GM21367 (cell line): ENCODE results near the gene IL13.
"Not testable (repeated sequence)": the region's sequence is repeated elsewhere in the genome, so short reads cannot be mapped to it uniquely, and the experiment has no call there.

ENCODE experiments used
- ATAC-seq: cut with Tn5 transposase; IDR thresholded peaks from one replicate; pipeline ENCODE4 v1.9.1; 2021; ENCODE audit not compliant: unreplicated experiment

IL13 gene

GRCh38 chr5:132657676-132658380 lies at the start of gene IL13:
Gene IL13, plus strand, starts transcription at chr5:132658173. Its CDS starts 14 bp downstream, at chr5:132658187.
- no peak for ATAC-seq

DNA sequence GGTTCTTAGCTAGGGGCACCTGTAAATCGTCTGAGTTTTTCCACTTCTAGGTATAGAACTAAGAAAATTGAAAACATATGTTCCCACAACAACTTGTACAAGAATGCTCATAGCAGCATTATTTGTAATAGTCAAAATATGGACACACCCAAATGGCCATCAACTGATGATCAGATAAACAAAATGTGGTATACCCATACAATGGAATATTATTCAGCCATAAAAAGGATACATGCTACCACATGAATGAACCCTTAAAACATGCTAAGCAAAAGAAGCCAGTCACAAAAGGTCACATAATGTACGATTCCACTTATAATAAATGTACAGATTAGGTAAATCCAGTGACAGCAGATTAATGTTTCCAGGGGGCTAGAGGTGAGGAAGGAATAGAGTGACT lies 46.0 kb upstream of the IL13 start:
- ATAC-seq: no peak

DNA sequence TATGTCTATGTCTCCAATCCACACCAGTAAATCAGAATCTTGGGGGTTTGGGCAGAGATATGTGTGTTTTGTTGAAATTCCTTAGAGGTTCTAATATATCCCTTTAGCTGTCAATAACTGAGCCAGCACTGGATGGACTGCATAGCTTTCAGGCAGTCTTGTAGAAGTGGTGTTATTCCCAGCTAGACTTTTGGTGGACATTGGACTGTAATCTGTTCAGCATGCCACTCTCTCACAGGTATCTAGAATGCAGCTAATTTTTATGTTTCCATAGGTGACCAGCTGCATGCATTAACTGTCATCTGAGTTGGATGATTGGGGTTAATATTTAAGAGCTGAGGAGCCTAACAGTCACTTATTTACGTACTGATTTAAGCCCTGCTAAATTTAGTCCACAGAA lies 45.1 kb upstream of the IL13 start:
- ATAC-seq: no peak

DNA sequence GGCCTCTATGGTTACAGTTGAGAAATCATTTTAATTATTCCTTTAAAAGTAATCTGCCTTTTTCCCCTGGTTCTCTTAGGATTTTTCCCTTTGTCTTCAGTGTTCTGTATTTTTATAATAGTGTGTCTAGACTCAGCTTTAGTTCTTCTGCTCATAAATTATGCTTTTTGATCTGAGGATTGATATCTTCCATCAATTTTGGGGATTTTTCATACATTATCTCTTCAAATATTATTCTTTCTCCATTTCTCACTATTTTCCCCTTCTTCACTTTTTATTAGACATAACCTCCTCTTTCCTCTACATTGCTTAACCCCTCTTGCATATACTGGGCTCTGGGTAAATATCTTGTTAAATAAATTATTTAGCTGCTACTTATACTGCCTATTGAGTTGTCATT lies 36.3 kb upstream of the IL13 start:
- no peak for ATAC-seq

DNA sequence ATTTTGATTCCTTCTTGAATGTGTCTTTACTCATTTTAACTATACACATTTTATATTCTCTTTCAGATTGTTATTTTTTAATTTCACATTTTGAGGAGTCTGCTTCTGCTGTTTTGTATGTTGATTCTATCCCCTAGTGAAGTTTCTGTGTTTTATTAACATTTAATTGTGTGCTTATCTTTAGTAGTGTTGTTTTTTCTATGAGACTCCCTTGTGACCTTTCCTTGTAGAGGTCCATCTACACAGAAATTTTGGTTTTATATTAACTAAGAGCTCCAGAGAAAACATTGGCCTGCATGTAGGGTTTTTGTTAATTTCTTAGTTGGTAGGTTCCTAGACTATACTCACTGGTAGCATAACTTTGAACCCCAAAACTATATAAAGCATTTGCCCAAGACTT lies 35.4 kb upstream of the IL13 start:
- no peak for ATAC-seq

- ATAC-seq: no peak
Observed at GRCh38 chr5:132627470-132627869, 30.5 kb upstream of the IL13 start.

GRCh38 chr5:132628814-132629213 lies 29.2 kb upstream of the IL13 start:
- no peak for ATAC-seq

DNA sequence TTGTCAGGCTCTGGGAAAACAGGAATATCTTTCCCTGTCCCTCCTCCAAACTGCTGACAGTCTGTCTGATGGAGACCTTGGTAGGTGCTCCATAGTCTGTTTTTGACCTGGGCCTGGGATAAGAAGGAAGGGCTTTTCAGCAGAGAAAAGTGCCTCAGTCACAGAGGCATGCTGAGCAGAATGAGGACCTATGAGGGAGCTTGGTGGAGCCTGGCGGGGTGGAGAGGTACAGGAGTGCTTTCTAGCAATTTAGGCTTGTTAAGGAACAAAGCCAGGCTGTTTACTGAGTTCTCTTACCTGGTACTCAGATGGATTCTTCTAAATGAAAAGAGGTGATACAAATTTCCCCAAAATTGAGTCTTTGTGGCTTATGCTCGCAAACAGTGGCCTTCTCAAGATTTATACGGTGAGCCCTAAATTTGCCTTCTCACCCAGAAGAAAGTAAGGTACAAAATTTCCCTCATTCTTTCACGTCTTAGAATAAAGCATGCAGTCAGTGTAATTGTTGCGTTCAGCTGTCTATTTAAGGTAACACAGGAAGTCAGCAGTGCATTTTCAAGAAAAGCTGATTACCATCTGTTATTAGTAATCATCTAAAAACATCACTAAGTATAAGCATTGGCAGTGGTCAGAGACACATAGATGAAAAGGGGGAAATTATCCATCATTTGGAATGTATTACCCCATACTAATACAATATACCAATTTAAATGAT lies 28.6 kb upstream of the IL13 start:
- ATAC-seq: no peak

- ATAC-seq: not testable (repeated sequence)
Observed at GRCh38 chr5:132633587-132633986, 24.4 kb upstream of the IL13 start.

- no peak for ATAC-seq
Observed at GRCh38 chr5:132635873-132636272, 22.1 kb upstream of the IL13 start.

DNA sequence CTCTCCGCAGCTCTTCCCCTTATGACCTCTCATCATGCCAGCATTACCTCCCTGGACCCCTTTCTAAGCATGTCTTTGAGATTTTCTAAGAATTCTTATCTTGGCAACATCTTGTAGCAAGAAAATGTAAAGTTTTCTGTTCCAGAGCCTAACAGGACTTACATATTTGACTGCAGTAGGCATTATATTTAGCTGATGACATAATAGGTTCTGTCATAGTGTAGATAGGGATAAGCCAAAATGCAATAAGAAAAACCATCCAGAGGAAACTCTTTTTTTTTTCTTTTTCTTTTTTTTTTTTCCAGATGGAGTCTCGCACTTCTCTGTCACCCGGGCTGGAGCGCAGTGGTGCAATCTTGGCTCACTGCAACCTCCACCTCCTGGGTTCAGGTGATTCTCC lies 20.7 kb upstream of the IL13 start:
- no peak for ATAC-seq

DNA sequence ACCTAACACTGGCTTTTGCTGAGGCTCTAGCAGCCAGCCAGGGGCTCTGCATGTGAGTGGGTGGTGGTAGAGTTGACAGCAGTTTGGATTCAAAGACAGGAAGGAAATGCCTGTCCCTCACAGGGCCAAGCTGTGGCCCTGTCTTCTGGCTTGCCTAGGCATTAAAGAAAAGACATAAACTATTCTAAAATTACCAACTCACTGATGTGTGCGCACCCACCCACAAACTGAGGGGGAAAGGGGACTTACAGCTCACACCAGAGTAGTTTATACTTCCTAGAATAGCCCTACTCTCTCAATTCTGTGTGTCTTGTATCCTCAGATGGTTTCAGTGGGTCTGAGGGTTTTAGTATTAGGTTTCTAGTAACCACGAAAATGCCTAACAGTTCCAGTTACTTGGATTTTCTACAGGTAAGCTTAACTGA lies 18.3 kb upstream of the IL13 start:
- peak; percentile 48 for ATAC-seq

DNA sequence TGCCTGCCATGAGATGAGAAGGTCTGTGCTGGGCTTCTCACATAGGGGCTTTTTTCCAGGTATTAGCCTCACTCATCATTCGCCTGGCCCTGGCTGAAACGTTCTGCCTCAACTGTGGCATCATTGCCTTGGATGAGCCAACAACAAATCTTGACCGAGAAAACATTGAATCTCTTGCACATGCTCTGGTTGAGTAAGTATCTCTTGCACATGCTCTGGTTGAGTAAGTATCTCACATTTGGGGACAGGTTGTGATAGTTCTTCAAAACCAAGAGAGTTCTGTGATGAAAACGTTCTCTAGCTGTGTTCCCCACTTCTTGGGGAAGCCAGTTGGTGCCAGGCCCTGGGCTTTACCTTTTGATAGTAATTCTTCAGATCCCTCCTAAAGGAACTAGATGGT lies 17.4 kb upstream of the IL13 start:
- ATAC-seq: no peak

DNA sequence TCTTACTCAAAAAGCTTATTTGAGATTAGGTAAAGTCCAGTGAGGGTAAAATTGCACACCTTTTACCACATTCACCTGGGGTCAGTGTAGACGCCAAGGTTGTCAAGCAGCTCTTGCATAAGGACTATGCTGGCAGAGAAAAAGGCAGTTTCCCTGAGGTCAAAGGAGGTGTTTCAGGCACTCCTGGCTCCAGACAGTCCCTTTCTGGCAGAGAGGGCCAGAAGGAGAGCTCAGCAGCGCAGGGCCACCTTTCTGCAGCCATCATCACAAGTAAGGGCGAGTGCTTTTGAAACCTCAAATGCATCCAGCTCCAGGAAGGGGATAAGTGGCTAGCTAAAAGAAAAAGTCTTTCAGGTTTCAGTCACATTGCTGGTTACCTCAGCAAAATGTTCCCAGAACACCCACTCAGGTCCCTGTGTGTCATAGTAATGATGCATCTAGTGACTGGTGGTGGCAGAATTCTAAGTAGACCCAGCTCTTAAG lies 16.7 kb upstream of the IL13 start:
- ATAC-seq: no peak

DNA sequence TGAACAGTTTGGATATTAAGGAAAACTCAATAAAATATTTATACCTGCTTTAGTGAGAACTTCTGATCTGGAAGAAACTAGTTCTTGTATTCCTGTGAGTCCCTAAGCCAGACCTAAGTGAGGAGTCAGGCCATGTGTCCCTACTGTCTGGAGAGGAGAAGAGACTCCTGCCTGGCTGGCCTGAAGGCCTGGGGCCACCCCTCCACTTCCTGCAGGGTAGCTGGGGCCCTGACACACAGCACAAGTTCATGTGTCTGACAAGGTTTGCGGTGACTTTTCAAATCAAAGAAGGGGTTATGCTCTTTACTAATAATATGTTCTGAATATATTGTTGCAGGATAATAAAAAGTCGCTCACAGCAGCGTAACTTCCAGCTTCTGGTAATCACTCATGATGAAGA lies 16.1 kb upstream of the IL13 start:
- no peak for ATAC-seq

DNA sequence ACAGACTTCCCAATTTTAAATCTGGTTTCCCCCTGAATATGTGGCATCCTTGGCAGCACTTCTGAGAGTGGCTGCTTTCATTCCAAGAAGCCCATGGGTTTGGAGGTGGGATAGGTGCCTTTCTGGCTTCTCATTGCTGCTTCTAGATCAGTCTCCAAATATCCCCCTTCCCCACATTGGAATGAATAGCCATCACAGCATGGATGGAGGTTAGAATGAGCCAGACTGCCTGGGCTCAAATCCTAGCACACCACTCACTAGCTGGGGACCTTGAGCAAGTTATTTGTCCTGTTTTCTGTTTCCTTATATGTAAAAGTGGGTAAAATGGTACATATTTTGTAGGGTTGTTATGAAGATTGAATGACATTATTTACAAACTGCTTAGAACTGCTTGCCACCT lies 13.8 kb upstream of the IL13 start:
- no peak for ATAC-seq

- ATAC-seq: no peak
Observed at GRCh38 chr5:132646583-132647266, 11.2 kb upstream of the IL13 start.

- ATAC-seq: no peak
Observed at GRCh38 chr5:132647473-132647872, 10.5 kb upstream of the IL13 start.

DNA sequence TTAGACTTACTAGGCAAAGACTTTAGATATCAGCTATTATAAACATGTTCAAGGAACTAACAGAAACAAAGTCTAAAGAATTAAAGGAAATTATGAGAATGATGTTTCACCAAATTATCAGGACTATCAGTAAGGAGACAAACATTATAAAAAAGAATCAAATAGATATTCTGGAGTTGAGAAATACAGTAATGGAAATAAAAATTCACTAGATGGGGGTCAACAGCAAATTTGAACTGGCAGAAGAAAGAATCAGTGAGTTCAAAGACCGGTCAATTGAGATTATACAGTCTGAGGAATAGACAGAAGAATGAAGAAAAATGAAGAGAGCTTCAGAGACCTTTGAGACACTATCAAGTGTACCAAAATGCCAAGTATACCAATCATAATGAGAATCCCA lies 9.6 kb upstream of the IL13 start:
- ATAC-seq: no peak

GRCh38 chr5:132651838-132652469 lies 6.0 kb upstream of the IL13 start:
- ATAC-seq: no peak

DNA sequence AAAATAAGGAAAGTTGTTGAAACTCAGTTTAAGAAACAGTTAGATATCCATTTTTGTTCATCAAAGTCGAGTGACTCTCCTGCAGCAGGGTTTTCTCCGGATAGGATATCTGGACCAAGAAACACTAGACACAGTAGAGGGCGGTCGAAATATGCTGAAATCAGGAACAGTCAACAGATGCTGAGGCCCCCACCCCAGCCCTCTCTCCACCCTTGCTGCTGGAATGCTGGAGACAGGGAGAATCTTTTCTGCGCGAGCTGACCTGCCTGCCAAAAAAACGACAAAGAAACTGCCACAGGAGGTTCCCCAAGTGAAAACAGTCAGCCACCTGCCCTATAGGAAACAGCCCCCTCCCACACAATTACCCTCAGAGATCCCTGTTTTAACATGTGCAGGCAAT lies 4.3 kb upstream of the IL13 start:
- ATAC-seq: no peak
